ENCODE measurements around the gene ATP9B. TPM values are rescaled to one million over a fixed set of nuclear protein-coding genes. Genes with fewer than 3 reads are reported as not detected.

Gene ATP9B
- total RNA-seq, 6 experiments from 2014 or later: 13.6 to 25.7 (median 14.5) TPM

GRCh38 chr18:79354350-79354749, 285.2 kb downstream of the ATP9B start:
- Histone ChIP-seq H3K36me3 (peaks cover 0 to 3% (median under 1%) of the 10 kb centered on the region in 4 donors), H3K27me3 (no peaks in the 10 kb centered on the region), H3K4me1 (no peaks in the 10 kb centered on the region), H3K27ac (no peak overlapping the region), H3K9me3 (no peaks in the 10 kb centered on the region), H3K4me3 (no peak overlapping the region)
- intact Hi-C loops (cut with DNase I): no loop called here
- TF ChIP-seq CTCF (IDR thresholded peaks at IDR 0.05) (no peak), POLR2A (IDR thresholded peaks at IDR 0.05) (no peak)
- no peak for ATAC-seq
- no peak for DNase-seq
- 90% methylated on average over 6 of the region's 8 CpGs for WGBS (ENCODE audit: insufficient coverage, low coverage, low lambda C conversion rate, missing lambda C conversion rate)

GRCh38 chr18:79355433-79356335, 286.5 kb downstream of the ATP9B start:
- H3K27me3 ChIP-seq: no peaks in the 10 kb centered on the region
- DNase-seq (no peak), ATAC-seq (no peak)
- intact Hi-C loops (cut with DNase I): no loop called here
- H3K27ac ChIP-seq: no peak overlapping the region
- 85% methylated on average over 18 of the region's 26 CpGs for WGBS (ENCODE audit: insufficient coverage, low coverage, low lambda C conversion rate, missing lambda C conversion rate)
- no peaks in the 10 kb centered on the region for H3K9me3 ChIP-seq
- peaks cover 0 to 10% (median 3%) of the 10 kb centered on the region in 4 donors for H3K36me3 ChIP-seq
- no peak overlapping the region for H3K4me3 ChIP-seq
- TF ChIP-seq POLR2A (IDR thresholded peaks at IDR 0.05) (no peak), CTCF (IDR thresholded peaks at IDR 0.05) (no peak)
- no peaks in the 10 kb centered on the region for H3K4me1 ChIP-seq

GRCh38 chr18:79356435-79356834, 287.2 kb downstream of the ATP9B start:
- 91% methylated on average over 5 of the region's 5 CpGs for WGBS (ENCODE audit: insufficient coverage, low coverage, low lambda C conversion rate, missing lambda C conversion rate)
- no peak overlapping the region for H3K27ac ChIP-seq
- no peak for TF ChIP-seq CTCF (IDR thresholded peaks at IDR 0.05)
- no peak for TF ChIP-seq POLR2A (IDR thresholded peaks at IDR 0.05)
- DNase-seq (no peak), ATAC-seq (no peak)
- no peaks in the 10 kb centered on the region for H3K27me3 ChIP-seq
- no peaks in the 10 kb centered on the region for H3K9me3 ChIP-seq
- no peak overlapping the region for H3K4me3 ChIP-seq
- peaks cover 0 to 10% (median 5%) of the 10 kb centered on the region in 4 donors for H3K36me3 ChIP-seq
- intact Hi-C loops (cut with DNase I): no loop called here
- no peaks in the 10 kb centered on the region for H3K4me1 ChIP-seq

- TF ChIP-seq CTCF (IDR thresholded peaks at IDR 0.05): no peak
- no peak for TF ChIP-seq POLR2A (IDR thresholded peaks at IDR 0.05)
- Histone ChIP-seq H3K27ac (no peak overlapping the region), H3K27me3 (no peaks in the 10 kb centered on the region), H3K4me3 (no peak overlapping the region), H3K4me1 (no peaks in the 10 kb centered on the region), H3K9me3 (no peaks in the 10 kb centered on the region), H3K36me3 (peaks cover 0 to 10% (median 5%) of the 10 kb centered on the region in 4 donors)
- ATAC-seq (no peak), DNase-seq (no peak)
- intact Hi-C loops (cut with DNase I): no loop called here
- 92% methylated on average over 10 of the region's 12 CpGs for WGBS (ENCODE audit: insufficient coverage, low coverage, low lambda C conversion rate, missing lambda C conversion rate)
Measured at GRCh38 chr18:79360933-79361332, 291.7 kb downstream of the ATP9B start.

Data from right lobe of liver (tissue), 6 donors.